Measurements from ENCODE around the gene CCDC174.
A peak's percentile ranks its signal among the peaks of the same experiment; 100 is the strongest.
"Not testable (repeated sequence)": the region's sequence is repeated elsewhere in the genome, so short reads cannot be mapped to it uniquely, and the experiment has no call there.

Gene CCDC174

DNA sequence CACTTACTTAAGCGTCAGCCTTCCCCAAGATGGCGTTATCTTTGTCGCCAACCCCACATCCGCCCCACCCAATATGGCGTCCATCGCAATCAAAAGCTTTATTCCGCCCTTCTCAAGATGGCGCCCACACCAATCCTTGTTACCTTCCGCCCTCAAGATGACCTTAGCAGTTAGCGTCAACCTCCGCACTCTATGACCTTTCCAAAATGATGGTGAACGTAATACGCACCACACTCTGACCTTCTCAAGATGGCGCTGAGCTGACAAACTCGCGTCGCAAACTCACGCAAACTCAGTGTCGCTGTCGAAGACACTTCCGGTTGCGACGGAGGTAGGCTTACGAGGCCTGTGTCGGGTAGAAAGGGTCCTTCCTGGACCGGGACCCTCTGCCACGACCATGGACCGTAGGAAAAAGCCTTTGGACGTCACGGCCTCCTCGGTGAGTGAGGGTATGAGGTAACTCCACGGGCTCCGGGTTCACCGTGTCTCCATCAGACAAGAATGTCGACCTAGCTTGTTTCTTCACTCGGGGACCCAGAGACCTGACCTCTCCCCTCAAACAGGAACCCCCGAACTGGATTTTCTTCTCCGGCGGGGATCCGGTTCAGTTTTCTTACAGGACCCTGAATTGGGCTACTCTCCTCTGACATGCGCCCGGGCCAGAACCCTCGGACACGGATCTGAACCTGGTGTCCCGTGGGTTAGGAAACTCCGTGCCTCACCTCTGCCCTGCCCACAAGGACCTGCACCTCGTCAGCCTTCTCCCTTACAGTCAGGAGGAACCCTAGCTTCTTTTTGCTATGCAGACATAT is at the start of gene CCDC174:
CCDC174 (plus strand) TSS at position 323 of the 812 bp plus-strand sequence; CDS start at position 398, 75 bp downstream.
- Mint-ChIP-seq H3K4me1 (ENCODE audit: low read depth) (peaks cover 47% of the 10 kb centered on the region), H3K27me3 (no peaks in the 10 kb centered on the region), H3K4me3 (peak within 1 kb of the TSS; percentile 99), H3K36me3 (ENCODE audit: low read depth) (peaks cover 50% of the 10 kb centered on the region), H3K9me3 (no peaks in the 10 kb centered on the region), H3K27ac (peak within 1 kb of the TSS; percentile 99)
- peak; percentile 96 for DNase-seq

DNA sequence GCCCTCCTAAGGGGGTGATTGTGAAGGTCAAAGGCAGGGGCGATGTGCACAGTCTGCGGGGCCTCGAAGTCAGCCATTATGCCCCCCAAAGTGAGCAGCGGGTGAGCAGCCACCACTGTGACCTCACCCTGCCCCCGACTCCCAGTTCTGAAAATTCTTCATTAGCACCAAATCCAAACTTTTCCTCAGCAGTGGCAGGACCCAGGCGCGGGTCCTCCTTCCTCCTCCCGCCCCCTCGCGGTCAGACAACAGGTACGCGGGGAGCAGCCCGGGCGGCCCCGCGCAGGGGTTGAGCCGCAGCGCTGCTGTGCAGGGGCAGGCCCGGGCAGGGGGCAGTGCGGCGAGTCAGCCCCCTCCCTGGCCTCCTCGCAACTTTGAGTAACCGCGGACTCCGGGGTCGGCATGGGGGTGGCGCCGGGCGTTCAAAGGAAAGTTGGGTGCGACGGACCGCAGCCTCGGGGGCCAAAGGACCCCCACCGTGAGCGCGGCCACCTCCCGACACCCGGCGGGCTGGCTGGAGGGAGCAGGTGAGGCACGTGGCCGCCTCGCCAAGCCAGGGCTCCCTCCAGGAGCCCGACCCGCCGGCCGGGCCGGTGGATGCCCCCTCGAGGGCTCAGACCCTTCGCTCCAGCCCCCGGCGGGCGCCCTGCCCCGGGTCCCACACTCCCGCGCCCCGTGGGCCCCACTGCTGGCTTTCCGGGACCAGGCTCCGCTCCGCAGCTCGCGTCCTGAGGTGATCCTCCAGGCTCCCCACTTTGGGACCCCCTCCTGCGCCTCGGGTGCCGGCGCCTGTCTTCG is 49.4 kb upstream of the CCDC174 start:
- Mint-ChIP-seq H3K27ac (no peak overlapping the region), H3K4me3 (no peak overlapping the region), H3K4me1 (ENCODE audit: low read depth) (peaks cover 6% of the 10 kb centered on the region), H3K36me3 (ENCODE audit: low read depth) (no peaks in the 10 kb centered on the region), H3K9me3 (peaks cover 2% of the 10 kb centered on the region), H3K27me3 (peaks cover 82% of the 10 kb centered on the region)
- no peak for DNase-seq

DNA sequence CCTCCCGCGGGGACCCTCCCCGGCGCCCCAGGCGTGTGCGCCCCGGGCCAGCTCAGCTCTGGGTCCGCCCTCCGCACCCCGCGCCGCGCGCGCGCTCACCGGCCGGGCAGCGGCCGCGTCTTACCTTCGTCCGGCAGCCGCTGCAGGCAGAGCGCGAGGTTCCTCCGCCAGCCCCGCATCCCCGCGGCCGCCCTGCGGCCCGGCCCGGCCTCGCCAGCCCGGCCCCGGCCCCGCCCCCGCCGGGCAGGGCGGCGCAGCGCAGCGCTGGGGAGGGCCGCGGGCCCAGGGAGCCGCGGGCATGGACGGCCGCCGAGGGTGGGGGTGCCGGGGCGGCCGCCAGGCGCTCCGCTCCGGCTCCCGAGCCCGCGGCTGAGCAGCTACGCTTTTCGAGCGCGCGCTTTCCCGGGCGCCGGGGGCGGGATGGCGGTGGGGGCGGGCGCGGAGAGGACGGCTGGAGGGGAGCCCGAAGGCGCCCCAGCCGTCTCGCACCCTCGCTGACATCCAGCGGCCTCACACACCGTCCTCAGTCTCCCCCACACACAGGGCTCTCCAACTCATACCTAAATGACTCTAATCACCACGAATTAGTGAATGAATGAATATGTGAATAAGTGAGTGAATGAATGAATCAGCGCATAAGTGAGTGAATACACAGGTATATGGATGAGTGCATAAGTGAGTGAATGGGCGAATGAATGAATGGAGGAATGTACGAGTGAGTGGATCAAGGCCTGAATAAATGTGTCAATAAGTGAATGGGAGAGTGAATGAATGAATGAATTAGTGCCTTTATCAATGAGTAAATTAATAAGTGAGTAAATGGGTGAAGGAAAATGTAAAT is 48.5 kb upstream of the CCDC174 start:
- Mint-ChIP-seq H3K27me3 (peaks cover 86% of the 10 kb centered on the region), H3K9me3 (peaks cover 2% of the 10 kb centered on the region), H3K36me3 (ENCODE audit: low read depth) (no peaks in the 10 kb centered on the region), H3K4me3 (no peak overlapping the region), H3K4me1 (ENCODE audit: low read depth) (peaks cover 6% of the 10 kb centered on the region), H3K27ac (no peak overlapping the region)
- DNase-seq: no peak

DNA sequence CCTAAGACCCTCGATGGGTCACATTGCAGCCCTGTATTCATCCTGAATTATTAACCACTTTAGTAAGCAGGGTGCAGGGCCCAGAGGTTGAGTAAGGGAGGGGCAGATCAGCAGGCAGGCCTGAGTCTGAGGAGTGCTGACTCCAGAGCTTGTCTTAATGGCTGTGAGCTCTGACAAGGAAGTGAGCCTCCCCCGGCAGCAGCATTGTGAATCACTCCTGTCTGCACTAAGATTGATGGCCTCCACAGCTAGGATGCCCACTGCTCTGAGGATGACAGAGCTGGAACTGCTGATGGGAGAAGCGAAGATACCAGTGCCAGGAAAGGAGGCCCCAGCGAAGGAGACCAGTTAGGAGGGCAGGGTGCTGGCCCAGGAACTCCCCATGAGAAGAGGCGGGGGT is 46.5 kb upstream of the CCDC174 start:
- Mint-ChIP-seq H3K4me1 (ENCODE audit: low read depth) (peaks cover 2% of the 10 kb centered on the region), H3K36me3 (ENCODE audit: low read depth) (no peaks in the 10 kb centered on the region), H3K27ac (no peak overlapping the region), H3K4me3 (no peak overlapping the region), H3K9me3 (peaks cover 2% of the 10 kb centered on the region), H3K27me3 (peaks cover 79% of the 10 kb centered on the region)
- DNase-seq: no peak

DNA sequence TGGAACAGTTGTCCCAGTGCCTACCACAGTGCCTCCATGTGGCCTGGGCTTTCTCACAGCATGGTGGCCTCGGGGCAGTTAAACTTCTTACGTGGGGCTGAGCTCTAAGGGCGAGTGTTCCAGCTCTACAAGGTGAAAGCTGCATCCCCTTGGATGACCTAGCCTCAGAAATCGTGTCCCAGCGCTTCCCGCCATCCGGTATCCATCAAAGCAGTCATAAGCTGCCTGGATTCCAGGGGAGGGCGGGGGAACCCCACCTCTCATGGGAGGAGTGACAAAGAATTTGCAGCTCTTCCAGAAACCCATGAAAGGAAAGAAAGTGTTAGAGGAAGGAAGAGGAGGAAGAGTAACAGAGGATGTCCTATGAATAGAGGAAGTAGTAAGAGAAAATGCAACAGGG is 45.8 kb upstream of the CCDC174 start:
- DNase-seq: no peak
- Mint-ChIP-seq H3K4me1 (ENCODE audit: low read depth) (peaks cover 2% of the 10 kb centered on the region), H3K4me3 (no peak overlapping the region), H3K9me3 (peaks cover 2% of the 10 kb centered on the region), H3K27ac (no peak overlapping the region), H3K27me3 (peaks cover 77% of the 10 kb centered on the region), H3K36me3 (ENCODE audit: low read depth) (no peaks in the 10 kb centered on the region)

DNA sequence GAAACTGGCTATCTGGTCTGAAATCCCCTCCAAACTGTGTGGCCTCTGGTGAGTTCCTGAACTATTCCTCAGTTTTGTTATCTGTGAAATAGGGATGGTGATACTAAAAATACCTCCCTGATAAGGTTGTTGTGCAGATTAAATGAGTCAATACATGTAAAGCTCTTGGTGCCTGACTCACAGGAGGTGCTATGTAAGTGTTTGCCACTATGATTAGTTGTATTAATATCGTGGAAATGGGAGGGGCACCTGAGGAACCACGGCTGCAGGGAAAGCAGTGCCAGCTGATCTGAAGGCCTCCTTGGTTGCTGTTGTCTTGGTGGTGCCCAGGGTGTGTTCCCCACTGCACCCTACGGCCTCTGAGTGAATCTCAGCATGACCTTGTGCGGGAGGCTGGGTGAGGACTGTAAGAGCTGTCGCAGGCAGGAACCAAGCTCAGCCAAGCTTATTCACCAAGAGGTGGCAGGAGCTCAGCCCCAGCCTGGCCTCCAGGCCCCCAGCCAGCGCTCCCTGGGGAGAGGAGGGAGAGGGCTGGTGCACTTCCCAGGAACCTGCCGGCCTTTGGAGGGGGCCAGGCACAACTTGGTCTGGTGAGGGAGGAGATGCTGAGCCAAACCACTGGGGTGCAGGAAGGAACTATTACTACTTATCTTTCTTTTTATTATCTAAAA is 44.8 kb upstream of the CCDC174 start:
- Mint-ChIP-seq H3K27ac (no peak overlapping the region), H3K4me3 (no peak overlapping the region), H3K36me3 (ENCODE audit: low read depth) (no peaks in the 10 kb centered on the region), H3K4me1 (ENCODE audit: low read depth) (peaks cover 2% of the 10 kb centered on the region), H3K27me3 (peaks cover 73% of the 10 kb centered on the region), H3K9me3 (peaks cover 2% of the 10 kb centered on the region)
- no peak for DNase-seq

DNA sequence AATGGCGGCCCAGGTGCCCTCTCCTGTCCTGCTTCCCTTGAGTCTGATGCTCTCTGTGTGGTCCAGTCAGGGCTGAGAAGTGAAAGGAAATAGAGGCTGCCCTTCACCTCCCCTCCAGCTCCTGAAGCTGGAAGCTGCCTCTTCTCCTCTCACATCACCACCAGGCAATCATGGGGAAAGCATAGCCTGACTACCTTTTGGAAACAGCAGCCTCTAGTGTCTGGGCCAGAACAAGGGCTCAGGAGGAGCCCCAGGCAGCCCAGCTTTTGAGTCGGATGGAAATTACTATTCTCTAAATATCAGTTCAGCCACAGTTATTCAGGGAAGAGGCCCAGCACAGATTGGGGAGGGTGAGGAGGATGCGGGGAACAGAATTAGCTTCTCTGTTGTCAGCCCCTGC is 43.3 kb upstream of the CCDC174 start:
- Mint-ChIP-seq H3K9me3 (peaks cover 1% of the 10 kb centered on the region), H3K4me3 (no peak overlapping the region), H3K4me1 (ENCODE audit: low read depth) (no peaks in the 10 kb centered on the region), H3K27ac (no peak overlapping the region), H3K36me3 (ENCODE audit: low read depth) (no peaks in the 10 kb centered on the region), H3K27me3 (peaks cover 75% of the 10 kb centered on the region)
- no peak for DNase-seq

DNA sequence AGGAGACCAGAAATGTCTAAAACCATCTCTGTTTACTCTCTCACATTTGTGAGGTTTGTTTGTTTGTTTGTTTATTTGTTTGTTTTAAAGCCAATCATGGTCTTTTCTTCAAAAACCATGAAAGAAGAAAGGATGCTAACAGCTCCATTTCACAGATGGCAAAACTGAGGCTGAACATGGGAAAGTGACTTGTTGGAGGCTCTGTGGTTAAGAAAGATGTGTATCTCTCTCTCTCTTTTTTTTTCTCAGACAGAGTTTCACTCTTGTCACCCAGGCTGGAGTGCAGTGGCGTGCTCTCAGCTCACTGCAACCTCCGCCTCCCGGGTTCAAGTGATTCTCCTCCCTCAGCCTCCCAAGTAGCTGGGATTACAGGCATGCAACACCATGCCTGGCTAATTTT is 42.5 kb upstream of the CCDC174 start:
- H3K27ac Mint-ChIP-seq; H3K36me3 Mint-ChIP-seq (ENCODE audit: low read depth); H3K4me3 Mint-ChIP-seq; DNase-seq; H3K9me3 Mint-ChIP-seq; H3K4me1 Mint-ChIP-seq (ENCODE audit: low read depth): not testable (repeated sequence)
- H3K27me3 Mint-ChIP-seq: peaks cover 75% of the 10 kb centered on the region

DNA sequence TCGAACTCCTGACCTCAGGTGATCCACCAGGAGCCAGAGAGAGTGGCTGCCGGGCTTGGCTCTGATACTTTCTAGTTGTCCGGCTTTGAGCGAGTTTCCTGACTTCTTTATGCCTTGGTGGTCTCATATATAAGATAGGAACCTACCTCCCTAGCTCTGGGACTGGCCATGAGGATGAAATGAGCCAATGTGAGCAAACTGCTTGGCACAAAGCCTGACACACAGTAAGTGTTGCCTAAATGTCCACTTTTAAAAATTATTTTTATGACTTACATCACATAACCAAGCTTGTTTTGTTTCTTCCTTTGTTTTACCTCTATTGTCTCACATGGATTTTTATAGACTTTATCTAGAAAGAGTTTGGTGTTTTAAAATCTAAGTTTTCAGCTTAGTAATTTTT is 42.1 kb upstream of the CCDC174 start:
- Mint-ChIP-seq H3K27me3 (peaks cover 73% of the 10 kb centered on the region), H3K4me3 (no peak overlapping the region), H3K4me1 (ENCODE audit: low read depth) (no peaks in the 10 kb centered on the region)

DNA sequence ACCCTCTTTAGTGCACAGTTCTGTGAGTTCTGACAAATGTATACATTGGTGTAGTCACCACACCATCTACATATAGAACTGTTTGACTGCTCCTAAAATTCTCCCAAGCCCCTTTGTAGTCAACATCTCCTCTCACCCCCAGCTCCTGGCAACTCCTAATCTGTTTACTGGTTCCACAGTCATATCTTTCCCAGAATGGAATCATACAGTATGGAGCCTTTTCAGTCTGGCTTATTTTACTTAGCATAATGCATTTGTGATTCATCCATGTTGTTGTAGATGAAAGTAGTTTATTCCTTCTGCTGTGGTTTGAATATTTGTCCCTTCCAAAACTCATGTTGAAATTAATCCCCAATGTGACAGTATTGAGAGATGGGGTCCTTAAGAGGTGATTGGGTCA is 41.6 kb upstream of the CCDC174 start:
- Mint-ChIP-seq H3K27me3 (peaks cover 70% of the 10 kb centered on the region), H3K36me3 (ENCODE audit: low read depth) (no peaks in the 10 kb centered on the region), H3K9me3 (no peaks in the 10 kb centered on the region), H3K4me3 (no peak overlapping the region), H3K27ac (no peak overlapping the region), H3K4me1 (ENCODE audit: low read depth) (no peaks in the 10 kb centered on the region)
- DNase-seq: no peak

More for the DNA sequence above, 42.1 kb upstream of the CCDC174 start:
- DNase-seq: no peak
- H3K9me3 Mint-ChIP-seq: no peaks in the 10 kb centered on the region
- H3K27ac Mint-ChIP-seq: no peak overlapping the region
- H3K36me3 Mint-ChIP-seq (ENCODE audit: low read depth): no peaks in the 10 kb centered on the region

DNA sequence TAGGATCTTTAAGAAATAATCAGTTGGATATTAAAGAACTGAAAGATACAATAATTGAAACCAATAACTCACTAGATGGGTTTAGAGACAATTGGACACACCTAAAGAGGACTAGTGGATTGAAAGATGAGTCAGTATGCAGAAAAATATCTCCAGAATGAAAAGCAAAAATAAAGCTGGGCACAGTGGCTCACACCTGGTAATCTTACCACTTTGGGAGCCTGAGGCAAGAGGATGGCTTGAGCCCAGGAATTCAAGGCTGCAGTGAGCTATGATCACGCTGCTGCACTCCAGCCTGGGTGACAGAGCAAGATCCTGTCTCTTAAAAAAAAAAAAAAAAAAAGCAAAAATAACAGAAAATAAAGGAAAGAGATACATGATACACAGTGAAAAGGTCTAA is 37.4 kb upstream of the CCDC174 start:
- H3K9me3 Mint-ChIP-seq: no peaks in the 10 kb centered on the region
- no peak overlapping the region for H3K4me3 Mint-ChIP-seq
- no peaks in the 10 kb centered on the region for H3K36me3 Mint-ChIP-seq (ENCODE audit: low read depth)
- H3K4me1 Mint-ChIP-seq (ENCODE audit: low read depth): no peaks in the 10 kb centered on the region
- no peak overlapping the region for H3K27ac Mint-ChIP-seq
- no peak for DNase-seq
- peaks cover 42% of the 10 kb centered on the region for H3K27me3 Mint-ChIP-seq

DNA sequence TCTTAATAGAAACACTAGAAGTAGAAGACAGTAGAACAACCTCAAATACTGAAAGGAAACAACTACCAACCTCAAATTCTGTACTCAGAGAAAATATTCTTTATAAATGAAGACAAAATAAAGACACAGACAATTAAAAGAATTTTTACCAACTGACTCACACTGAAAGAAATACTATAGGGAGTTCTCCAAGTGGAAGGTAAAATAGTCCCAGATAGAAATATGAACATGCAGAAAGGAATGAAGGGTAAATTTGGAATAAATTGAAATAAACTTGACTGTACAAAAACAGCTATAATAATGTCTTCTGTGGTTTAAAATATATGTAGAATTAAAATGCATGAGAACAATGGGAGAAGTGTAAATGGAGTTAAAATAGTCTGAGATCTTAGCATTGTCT is 36.7 kb upstream of the CCDC174 start:
- Mint-ChIP-seq H3K27me3 (peaks cover 41% of the 10 kb centered on the region), H3K27ac (no peak overlapping the region), H3K9me3 (no peaks in the 10 kb centered on the region), H3K36me3 (ENCODE audit: low read depth) (no peaks in the 10 kb centered on the region), H3K4me1 (ENCODE audit: low read depth) (no peaks in the 10 kb centered on the region), H3K4me3 (no peak overlapping the region)
- no peak for DNase-seq

DNA sequence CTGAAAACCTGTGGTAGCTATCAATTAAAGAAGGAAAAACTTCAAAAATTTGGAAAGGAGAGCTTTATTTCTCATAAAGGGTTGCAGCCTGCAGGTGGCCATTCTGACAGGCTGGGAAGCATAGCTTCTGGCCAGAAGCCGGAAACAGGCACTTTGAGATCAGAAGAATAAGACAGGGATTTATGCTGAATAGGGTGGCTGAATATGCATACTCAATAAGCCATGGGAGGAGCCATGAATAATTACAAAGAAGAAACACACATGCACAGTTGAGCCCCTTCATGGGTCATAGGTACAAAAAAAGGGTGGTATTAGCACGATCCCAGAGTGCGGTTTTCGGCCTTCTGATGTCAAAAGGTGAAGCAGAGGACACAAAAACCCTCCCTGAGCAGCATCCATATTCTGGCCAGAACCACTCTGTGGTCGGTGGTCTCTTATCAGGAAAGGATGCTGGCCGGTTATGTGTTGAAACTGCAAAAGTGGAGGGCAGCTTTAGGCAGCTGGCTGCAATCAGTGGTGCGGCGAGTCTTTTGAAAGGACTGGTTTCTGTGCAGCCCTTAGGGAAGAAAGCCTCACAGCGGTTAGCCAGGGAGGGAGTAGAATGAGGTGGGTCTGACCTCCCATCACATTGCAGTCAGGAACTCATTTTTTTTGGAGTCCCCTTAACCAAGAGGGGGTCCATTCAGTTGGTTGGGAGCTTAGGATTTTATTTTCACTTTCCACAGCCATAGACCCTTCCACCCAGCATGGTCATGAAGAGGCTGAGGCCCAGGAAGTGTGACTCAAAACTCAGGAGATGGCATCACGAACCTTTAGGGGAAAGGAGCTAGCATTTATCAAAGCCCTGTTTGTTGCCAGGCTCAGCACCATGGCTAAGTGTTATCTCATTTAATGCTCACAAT is 34.7 kb upstream of the CCDC174 start:
- H3K4me3 Mint-ChIP-seq: no peak overlapping the region
- no peaks in the 10 kb centered on the region for H3K4me1 Mint-ChIP-seq (ENCODE audit: low read depth)
- no peak overlapping the region for H3K27ac Mint-ChIP-seq
- no peaks in the 10 kb centered on the region for H3K36me3 Mint-ChIP-seq (ENCODE audit: low read depth)
- no peak for DNase-seq
- peaks cover 30% of the 10 kb centered on the region for H3K27me3 Mint-ChIP-seq
- no peaks in the 10 kb centered on the region for H3K9me3 Mint-ChIP-seq
